OCI-M2 (cell line): ENCODE data around the gene PTPRQ.
"Not testable (repeated sequence)": the region's sequence is repeated elsewhere in the genome, so short reads cannot be mapped to it uniquely, and the experiment has no call there.

Source experiments
- DNase-seq: peaks from one replicate; lab custom pipeline; 2025; ENCODE audit not compliant: unreplicated experiment; lab: John Stamatoyannopoulos, UW

The PTPRQ gene

GRCh38 chr12:80634903-80635302, 190.9 kb downstream of the PTPRQ start:
- no peak for DNase-seq

- no peak for DNase-seq
Observed at GRCh38 chr12:80636832-80637231, 192.8 kb downstream of the PTPRQ start.

- no peak for DNase-seq
Observed at GRCh38 chr12:80641936-80642335, 197.9 kb downstream of the PTPRQ start.

- DNase-seq = no peak
Observed at GRCh38 chr12:80643961-80644360, 199.9 kb downstream of the PTPRQ start.

- DNase-seq = no peak
Observed at GRCh38 chr12:80648881-80649280, 204.8 kb downstream of the PTPRQ start.

- no peak for DNase-seq
Observed at GRCh38 chr12:80655751-80656150, 211.7 kb downstream of the PTPRQ start.

- DNase-seq = no peak
Observed at GRCh38 chr12:80659512-80660063, 215.6 kb downstream of the PTPRQ start.

- no peak for DNase-seq
Observed at GRCh38 chr12:80662586-80662985, 218.6 kb downstream of the PTPRQ start.

GRCh38 chr12:80670214-80670613, 226.2 kb downstream of the PTPRQ start:
- DNase-seq = no peak

GRCh38 chr12:80676042-80676636, 232.1 kb downstream of the PTPRQ start:
- DNase-seq = not testable (repeated sequence)

- DNase-seq = no peak
Observed at GRCh38 chr12:80676856-80677255, 232.8 kb downstream of the PTPRQ start.

- DNase-seq = no peak
Observed at GRCh38 chr12:80677994-80678393, 234.0 kb downstream of the PTPRQ start.

- no peak for DNase-seq
Observed at GRCh38 chr12:80679346-80680131, 235.5 kb downstream of the PTPRQ start.

- DNase-seq = no peak
Observed at GRCh38 chr12:80681287-80681686, 237.3 kb downstream of the PTPRQ start.

GRCh38 chr12:80681786-80682185, 237.8 kb downstream of the PTPRQ start:
- no peak for DNase-seq

GRCh38 chr12:80684077-80684495, 240.1 kb downstream of the PTPRQ start:
- no peak for DNase-seq

- no peak for DNase-seq
Observed at GRCh38 chr12:80690090-80690489, 246.1 kb downstream of the PTPRQ start.

- DNase-seq = no peak
Observed at GRCh38 chr12:80690513-80690912, 246.5 kb downstream of the PTPRQ start.

- DNase-seq = no peak
Observed at GRCh38 chr12:80692114-80692513, 248.1 kb downstream of the PTPRQ start.

GRCh38 chr12:80697270-80697887, 253.3 kb downstream of the PTPRQ start:
- no peak for DNase-seq

- DNase-seq = no peak
Observed at GRCh38 chr12:80698256-80698655, 254.2 kb downstream of the PTPRQ start.
